GM06990 (cell line): ENCODE measurements around the gene MAFF.

Experiments
- DNase-seq: peaks from one replicate; pipeline ENCODE4 v3.0.0-alpha.2; 2011; ENCODE audit not compliant: insufficient read length; ENCODE audit errors: extremely low read depth
- H3K27me3 ChIP-seq: replicated peaks from 2 replicates; pipeline ENCODE4 v1.6.0; 2011; ENCODE audit warnings: low read length; ENCODE audit not compliant: control insufficient read depth, insufficient read depth
- H3K36me3 ChIP-seq: 2 replicates; pipeline ENCODE4 v1.5.1; 2011; ENCODE audit warnings: low read length; ENCODE audit not compliant: control insufficient read depth, insufficient read depth
- H3K4me3 ChIP-seq: replicated peaks from 2 replicates; pipeline ENCODE4 v1.5.1; 2011; ENCODE audit warnings: low read depth, mild to moderate bottlenecking, control low read depth, low read length
- CTCF ChIP-seq: IDR thresholded peaks from 2 replicates; pipeline ENCODE4 v1.5.1; 2011; ENCODE audit warnings: low read length, control low read depth, mild to moderate bottlenecking, inconsistent platforms; ENCODE audit not compliant: insufficient read depth, poor library complexity, severe bottlenecking

Gene MAFF

DNA sequence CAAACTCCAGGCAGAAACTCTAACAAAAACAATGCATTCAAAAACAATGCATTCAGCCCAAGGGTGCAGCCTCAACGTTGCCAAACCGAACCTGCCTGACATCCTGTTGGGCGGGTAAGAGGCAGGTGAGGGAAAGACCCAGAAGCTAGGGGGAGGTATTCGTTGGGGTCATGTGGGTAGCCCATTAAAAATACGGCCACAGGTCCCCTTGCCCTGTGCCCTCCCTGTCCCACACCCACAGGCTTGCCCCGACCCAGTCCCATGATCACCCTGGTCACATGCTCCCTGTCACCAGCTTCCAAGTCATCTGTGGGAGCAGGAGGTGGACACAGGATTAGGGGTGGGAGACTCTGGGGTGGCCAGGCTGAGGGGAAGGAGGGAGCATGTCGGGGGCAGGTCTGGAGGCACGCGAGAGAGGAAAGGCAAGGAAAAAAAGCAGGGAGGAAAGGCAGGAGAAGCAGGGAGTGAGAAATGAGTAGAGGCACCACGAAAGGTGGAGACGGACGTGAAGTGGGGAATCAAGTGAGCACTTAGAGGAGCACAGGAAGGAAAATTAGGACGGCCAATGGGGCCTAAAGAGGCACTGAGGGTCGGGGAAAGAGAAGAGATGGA, 20.8 kb upstream of the MAFF start:
- H3K36me3 ChIP-seq = no peaks in the 10 kb centered on the region
- H3K4me3 ChIP-seq = peak overlapping the region; percentile 77
- peak; percentile 65 for DNase-seq
- H3K27me3 ChIP-seq = no peaks in the 10 kb centered on the region
- no peak for TF ChIP-seq CTCF

DNA sequence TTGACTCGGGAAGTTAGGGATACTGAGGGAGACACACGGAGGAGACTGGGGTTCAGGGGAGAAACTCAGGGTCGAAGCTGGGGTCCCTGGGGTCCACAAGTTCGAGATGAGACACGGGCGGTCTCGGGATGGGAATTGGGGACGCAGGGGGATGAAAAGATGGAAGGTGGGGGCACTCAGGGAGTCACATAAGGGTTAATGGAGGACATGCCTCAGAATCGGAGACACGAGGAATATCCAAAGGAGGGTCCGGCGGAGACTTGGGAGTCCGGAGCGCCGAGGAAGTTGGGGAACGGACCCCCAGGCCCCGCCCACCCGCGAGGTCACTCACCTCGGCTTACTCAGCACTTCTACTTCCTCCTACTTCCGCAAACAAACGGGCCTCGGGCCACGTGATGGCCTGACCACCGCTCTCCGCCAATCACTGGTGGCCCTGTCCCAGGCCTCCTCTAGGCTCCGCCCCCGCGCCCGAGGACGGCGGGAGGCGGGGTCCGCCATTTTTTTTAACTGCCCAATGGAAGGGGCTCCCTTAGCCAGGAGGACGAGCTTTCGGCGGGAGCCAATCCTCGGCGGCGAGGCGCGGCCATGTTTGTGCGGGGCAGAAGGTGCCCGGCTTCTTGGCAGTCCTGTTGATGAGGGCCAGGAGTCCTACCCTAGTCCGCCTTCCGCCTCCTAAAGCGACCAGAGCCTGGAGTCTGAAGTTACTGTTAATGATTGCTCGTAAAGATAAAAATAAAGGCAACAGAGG, 20.2 kb upstream of the MAFF start, which contains the start of gene PLA2G6:
TSS of gene PLA2G6 (minus strand) at position 378 of the 748 bp plus-strand sequence. CDS start 12,404 bp downstream, outside the sequence.
- no peaks in the 10 kb centered on the region for H3K36me3 ChIP-seq
- peak within 1 kb of the TSS; percentile 77 for H3K4me3 ChIP-seq
- no peak for TF ChIP-seq CTCF
- no peaks in the 10 kb centered on the region for H3K27me3 ChIP-seq
- peak; percentile 100 for DNase-seq

GRCh38 chr22:38184788-38185187, 17.0 kb upstream of the MAFF start:
- DNase-seq = no peak
- no peak overlapping the region for H3K4me3 ChIP-seq
- no peaks in the 10 kb centered on the region for H3K36me3 ChIP-seq
- no peaks in the 10 kb centered on the region for H3K27me3 ChIP-seq
- TF ChIP-seq CTCF = no peak

GRCh38 chr22:38186429-38186828, 15.4 kb upstream of the MAFF start:
- H3K27me3 ChIP-seq = no peaks in the 10 kb centered on the region
- no peak overlapping the region for H3K4me3 ChIP-seq
- TF ChIP-seq CTCF = no peak
- H3K36me3 ChIP-seq = no peaks in the 10 kb centered on the region
- DNase-seq = no peak

GRCh38 chr22:38187413-38188212, 14.2 kb upstream of the MAFF start:
- no peak for TF ChIP-seq CTCF
- no peaks in the 10 kb centered on the region for H3K27me3 ChIP-seq
- H3K36me3 ChIP-seq = no peaks in the 10 kb centered on the region
- no peak for DNase-seq
- no peak overlapping the region for H3K4me3 ChIP-seq
